ENCODE data around the gene EFCC1. TPM values are rescaled to one million over a fixed set of nuclear protein-coding genes. Genes with fewer than 3 reads are reported as not detected.

EFCC1 gene
- total RNA-seq, 3 donors from 2014 or later, result 1.6 to 3.9 (median 1.8) TPM

GRCh38 chr3:129004639-129005295 is 3.7 kb downstream of the EFCC1 start:
- Histone ChIP-seq H3K9me3 (no peaks in the 10 kb centered on the region), H3K27me3 (peaks cover 0 to 27% of the 10 kb centered on the region in 2 donors), H3K4me1 (peaks cover 3 to 8% of the 10 kb centered on the region in 2 donors), H3K36me3 (no peaks in the 10 kb centered on the region), H3K4me3 (no peak overlapping the region), H3K27ac (peak overlapping the region in 1 of 2 donors; percentile 33)
- TF ChIP-seq POLR2A (IDR thresholded peaks at IDR 0.05), result no peak
- TF ChIP-seq CTCF (IDR thresholded peaks at IDR 0.05), result no peak
- no peak for TF ChIP-seq POLR2AphosphoS5 (IDR thresholded peaks at IDR 0.05)
- intact Hi-C loops (cut with DNase I; ENCODE audit: low total_unique reads), result no loop called here
- no peak for DNase-seq (ENCODE audit: low spot score in 2 of 2)

DNA sequence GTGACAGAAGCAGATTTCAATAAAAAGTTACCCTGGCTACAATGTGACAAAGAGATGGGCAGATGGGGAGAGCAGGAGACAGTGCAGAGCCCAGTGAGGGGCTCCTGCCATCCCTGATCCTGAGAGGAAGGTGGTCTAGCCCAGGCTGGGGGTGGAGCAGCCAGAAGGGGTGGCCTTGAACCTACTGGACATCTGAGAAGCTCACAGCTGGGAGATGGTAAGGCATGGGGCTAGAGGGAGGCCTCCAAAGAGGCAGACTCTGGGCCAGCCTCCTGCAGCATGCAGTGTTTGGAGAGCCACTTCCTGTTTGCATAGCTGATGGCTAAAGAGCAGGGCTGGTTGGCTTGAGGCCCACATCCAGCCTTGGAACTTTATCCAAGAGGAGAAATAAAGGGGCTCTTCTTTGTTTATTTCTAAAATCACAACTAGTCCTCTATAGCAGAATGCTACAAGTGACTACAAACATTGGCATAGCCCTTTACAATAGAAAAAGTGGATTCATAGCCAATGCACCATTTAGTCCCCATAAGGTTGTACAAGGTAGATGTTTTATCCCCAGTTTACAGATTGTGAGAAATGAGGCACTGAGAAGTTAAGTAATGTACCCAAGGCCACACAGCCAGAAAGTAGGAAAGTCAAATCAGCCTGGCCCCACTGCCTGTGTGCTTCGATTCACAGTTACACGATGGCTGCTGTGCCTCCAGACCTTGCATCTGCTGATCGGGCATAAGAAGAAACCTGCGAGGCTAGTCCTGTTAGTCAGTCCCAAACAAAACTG is 4.6 kb downstream of the EFCC1 start:
- H3K27ac ChIP-seq, result no peak overlapping the region
- intact Hi-C loops (cut with DNase I; ENCODE audit: low total_unique reads), result no loop called here

GRCh38 chr3:129006864-129007263 is 5.8 kb downstream of the EFCC1 start:
- DNase-seq (ENCODE audit: low spot score in 2 of 2), result no peak
- no peaks in the 10 kb centered on the region for H3K9me3 ChIP-seq
- H3K4me3 ChIP-seq, result no peak overlapping the region
- H3K36me3 ChIP-seq, result no peaks in the 10 kb centered on the region
- H3K4me1 ChIP-seq, result peaks cover 0 to 3% of the 10 kb centered on the region in 2 donors
- intact Hi-C loops (cut with DNase I; ENCODE audit: low total_unique reads), result no loop called here
- H3K27me3 ChIP-seq, result peaks cover 0 to 21% of the 10 kb centered on the region in 2 donors
- no peak for TF ChIP-seq CTCF (IDR thresholded peaks at IDR 0.05)
- TF ChIP-seq POLR2AphosphoS5 (IDR thresholded peaks at IDR 0.05), result no peak
- no peak overlapping the region for H3K27ac ChIP-seq

More for the DNA sequence above, 4.6 kb downstream of the EFCC1 start:
- DNase-seq (ENCODE audit: low spot score in 2 of 2), result no peak
- Histone ChIP-seq H3K36me3 (no peaks in the 10 kb centered on the region), H3K27me3 (peaks cover 0 to 27% of the 10 kb centered on the region in 2 donors), H3K4me1 (peaks cover 3 to 8% of the 10 kb centered on the region in 2 donors), H3K4me3 (no peak overlapping the region), H3K9me3 (no peaks in the 10 kb centered on the region)
- no peak for TF ChIP-seq POLR2AphosphoS5 (IDR thresholded peaks at IDR 0.05)
- no peak for TF ChIP-seq POLR2A (IDR thresholded peaks at IDR 0.05)

DNA sequence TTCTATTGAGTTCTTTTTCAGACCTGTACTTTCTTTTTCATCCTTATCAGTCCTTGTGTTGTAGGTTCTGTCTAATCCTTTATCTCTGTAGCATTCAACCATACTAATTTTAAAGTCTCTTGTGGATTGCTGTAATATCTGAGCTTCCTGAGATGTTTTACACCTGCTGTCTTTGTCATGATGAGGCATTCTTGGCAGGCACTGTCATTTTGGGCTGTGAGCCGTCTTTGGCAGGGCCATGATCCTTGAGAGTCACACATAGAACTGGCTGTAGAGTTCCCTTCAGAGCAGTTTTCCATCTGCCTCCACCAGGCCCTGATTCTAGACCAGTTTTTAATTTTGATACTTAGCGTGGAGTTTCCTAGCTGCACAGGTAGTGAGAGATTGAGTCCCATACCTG is 6.7 kb downstream of the EFCC1 start:
- no peak overlapping the region for H3K4me3 ChIP-seq
- peaks cover 0 to 11% of the 10 kb centered on the region in 2 donors for H3K27me3 ChIP-seq
- intact Hi-C loops (cut with DNase I; ENCODE audit: low total_unique reads), result no loop called here
- H3K4me1 ChIP-seq, result peaks cover 0 to 3% of the 10 kb centered on the region in 2 donors
- H3K27ac ChIP-seq, result no peak overlapping the region
- H3K9me3 ChIP-seq, result no peaks in the 10 kb centered on the region
- DNase-seq (ENCODE audit: low spot score in 2 of 2), result no peak
- no peaks in the 10 kb centered on the region for H3K36me3 ChIP-seq
- TF ChIP-seq CTCF (IDR thresholded peaks at IDR 0.05), result no peak
- no peak for TF ChIP-seq POLR2A (IDR thresholded peaks at IDR 0.05)
- no peak for TF ChIP-seq POLR2AphosphoS5 (IDR thresholded peaks at IDR 0.05)

DNA sequence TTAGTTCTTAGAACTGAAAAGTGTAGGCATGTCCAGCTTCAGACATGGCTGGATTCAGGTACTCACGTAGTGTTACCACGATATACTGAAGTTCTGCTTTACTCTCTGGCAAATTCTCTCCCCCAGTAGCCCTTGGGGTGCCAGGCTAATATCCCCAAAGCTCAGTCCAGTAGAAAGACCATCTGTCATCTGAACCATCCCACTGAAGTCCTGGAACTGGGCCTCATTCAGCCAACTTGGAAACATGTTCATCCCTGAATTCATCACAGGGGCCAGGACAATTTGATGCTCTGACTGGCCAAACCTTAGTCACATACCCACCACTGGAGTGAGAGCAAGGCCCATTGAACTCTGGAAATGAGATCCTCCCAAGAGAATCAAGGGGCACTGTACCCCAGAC is 8.2 kb downstream of the EFCC1 start:
- TF ChIP-seq POLR2A (IDR thresholded peaks at IDR 0.05), result no peak
- no peaks in the 10 kb centered on the region for H3K9me3 ChIP-seq
- no peaks in the 10 kb centered on the region for H3K36me3 ChIP-seq
- intact Hi-C loops (cut with DNase I; ENCODE audit: low total_unique reads), result no loop called here
- H3K27me3 ChIP-seq, result no peaks in the 10 kb centered on the region
- no peaks in the 10 kb centered on the region for H3K4me1 ChIP-seq
- no peak overlapping the region for H3K27ac ChIP-seq
- no peak overlapping the region for H3K4me3 ChIP-seq
- no peak for DNase-seq (ENCODE audit: low spot score in 2 of 2)

DNA sequence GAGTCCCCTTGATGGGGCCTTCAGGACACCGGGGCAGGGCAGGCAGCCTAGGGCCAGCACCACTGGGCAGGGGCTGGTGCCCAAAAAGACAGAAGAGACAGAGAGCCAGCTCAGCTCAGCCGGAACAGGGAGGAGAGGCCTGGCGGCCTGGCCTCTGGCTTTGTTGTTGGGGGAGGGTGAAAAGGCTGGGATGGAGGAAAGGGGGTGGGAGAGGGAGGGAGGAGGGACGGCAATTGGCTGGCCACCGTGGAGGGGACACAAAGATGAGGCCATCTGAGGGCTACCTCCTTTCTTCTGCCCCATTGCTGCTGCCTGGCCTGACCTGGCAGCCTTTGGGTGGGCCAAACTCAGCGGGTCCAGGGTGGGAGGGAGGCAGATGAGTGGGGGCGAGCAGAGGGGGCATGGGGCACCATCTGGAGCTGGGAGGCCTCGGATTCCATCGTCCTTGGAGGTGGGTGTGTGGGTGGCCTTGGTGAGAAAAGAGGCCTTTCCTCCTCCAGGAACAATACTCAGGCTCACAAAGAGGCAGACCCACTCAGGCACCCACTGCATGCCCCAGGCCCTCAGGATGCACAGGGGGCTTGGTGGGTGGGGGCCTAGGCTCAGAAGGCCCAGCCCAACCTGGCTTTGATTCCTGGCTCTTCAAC is 9.3 kb downstream of the EFCC1 start:
- TF ChIP-seq POLR2AphosphoS5 (IDR thresholded peaks at IDR 0.05) (no peak), POLR2A (IDR thresholded peaks at IDR 0.05) (no peak), CTCF (IDR thresholded peaks at IDR 0.05) (no peak)
- intact Hi-C loops (cut with DNase I; ENCODE audit: low total_unique reads), result no loop called here
- Histone ChIP-seq H3K4me1 (no peaks in the 10 kb centered on the region), H3K27me3 (no peaks in the 10 kb centered on the region), H3K36me3 (no peaks in the 10 kb centered on the region), H3K27ac (no peak overlapping the region), H3K4me3 (no peak overlapping the region), H3K9me3 (no peaks in the 10 kb centered on the region)
- no peak for DNase-seq (ENCODE audit: low spot score in 2 of 2)
